Stimulated activated CD4-positive, alpha-beta T cell treated with anti-CD3 and anti-CD28 coated beads, Interleukin-15, amount 100 ng/mL, for 1 hour (primary cell): ENCODE results near the gene PTPRM.

Experiments used
- DNase-seq, 2 donors: peaks; one replicate each; pipeline ENCODE4 v3.0.0-alpha.2; 2020; ENCODE audit warnings: low read depth in 1 of 2, low spot score in 1 of 2

Gene PTPRM

DNA sequence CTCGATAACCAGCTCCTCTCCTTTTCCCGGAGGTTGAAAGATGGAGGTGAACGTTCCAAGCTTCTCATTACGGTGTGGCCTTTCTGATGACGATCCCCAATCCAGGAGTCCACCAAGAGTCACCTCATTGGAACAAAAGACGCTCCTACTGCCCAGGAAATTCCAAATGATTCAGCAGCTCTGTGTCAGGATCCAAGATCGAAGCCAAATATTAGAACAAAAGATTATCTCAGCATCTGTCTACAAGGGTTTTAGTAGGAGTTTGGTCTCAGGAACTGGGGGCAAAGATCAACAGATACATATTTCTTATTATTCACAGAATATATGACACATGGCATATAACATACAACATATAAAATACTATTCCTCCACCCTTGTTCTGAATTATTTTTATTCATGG, 881.0 kb downstream of the PTPRM start:
- no peak for DNase-seq

- no peak for DNase-seq
Measured at GRCh38 chr18:8450013-8450412, 882.9 kb downstream of the PTPRM start.

- no peak for DNase-seq
Measured at GRCh38 chr18:8450898-8451665, 884.0 kb downstream of the PTPRM start.

DNA sequence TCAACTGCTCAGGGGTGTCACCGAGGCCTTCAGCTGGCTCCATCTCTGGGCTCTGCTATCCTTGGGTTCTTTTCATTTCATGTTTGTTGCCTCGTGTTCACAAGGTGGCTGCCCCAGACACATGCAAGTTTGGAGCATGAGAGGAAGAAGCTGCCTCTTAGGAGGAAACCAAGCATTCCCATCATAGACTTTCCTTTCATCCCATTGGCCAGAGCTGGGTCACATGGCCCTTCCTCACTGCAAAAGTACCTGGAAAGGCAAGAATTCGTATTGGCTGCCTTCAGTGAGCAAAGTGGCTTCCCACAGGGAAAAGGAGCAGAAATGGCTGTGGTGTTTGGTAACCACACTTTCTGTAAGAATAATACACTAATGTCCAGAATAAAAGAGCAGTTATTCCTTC, 886.4 kb downstream of the PTPRM start:
- DNase-seq, result no peak

DNA sequence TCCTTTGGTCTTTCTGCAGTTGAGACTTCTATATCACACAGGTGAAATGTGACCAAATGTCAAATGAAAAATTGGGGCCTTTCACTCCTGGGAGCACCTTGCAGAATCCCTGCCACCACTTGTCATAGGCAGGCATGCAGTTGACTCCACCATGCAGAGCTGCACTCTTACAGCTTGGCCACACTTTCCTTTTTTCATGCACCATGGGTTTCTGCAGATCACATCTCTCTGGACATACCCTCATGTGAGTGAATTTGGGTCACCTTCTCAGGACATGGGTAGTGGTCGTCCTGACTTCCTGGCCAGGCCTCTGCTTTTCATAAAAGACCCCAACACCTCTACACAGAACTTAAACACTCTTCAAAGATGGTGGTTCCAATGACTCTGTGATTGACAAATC, 887.0 kb downstream of the PTPRM start:
- no peak for DNase-seq

DNA sequence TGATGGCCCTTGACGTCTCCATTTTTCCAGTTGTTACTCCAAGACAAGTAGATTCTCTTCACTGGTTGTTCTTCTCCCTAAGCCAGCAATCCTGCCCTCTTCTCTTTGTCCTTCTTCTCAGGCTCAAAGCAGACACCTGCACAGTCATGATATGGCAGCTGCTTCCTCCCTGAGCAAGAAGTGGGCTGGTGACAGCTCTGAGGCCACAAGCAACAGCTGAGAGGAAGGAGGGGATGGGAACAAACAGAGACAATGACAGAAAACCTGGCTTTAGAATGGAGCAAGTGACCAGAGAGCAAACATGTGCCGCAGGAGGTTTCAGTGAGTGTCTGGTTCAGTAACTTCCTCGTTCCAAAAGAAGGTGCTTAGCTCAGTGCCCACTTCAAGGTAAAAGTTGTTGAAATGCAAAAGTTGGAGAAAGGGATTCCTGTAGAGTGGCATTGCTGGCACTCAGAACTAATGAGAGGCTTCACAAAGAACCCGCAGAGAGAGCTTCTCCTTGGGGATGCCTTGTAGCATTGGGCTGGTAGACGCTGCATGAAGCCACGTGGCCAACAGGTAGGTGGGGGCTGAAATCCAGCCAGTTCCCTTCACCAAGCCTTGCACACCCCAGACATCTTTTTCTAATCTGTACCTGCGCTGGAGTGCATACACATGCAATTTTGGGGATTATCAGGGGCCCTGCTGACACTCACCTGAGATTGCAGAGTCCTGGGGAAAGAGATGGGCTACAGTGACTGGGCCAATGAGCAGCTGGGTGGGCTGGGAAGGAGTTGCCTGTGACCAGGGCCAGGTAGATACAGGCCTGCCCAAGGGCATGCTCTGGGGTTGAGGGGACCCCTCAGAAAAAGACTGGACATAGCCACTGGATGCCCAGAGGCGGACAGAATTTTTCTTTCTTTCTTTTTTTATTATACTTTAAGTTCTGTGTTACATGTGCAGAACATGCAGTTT, 888.8 kb downstream of the PTPRM start:
- DNase-seq, result no peak
